HG02759 (cell line): Measurements from ENCODE around the gene PCDH15.

Experiments used
- ATAC-seq: cut with Tn5 transposase; IDR thresholded peaks from one replicate; pipeline ENCODE4 v1.9.1; 2021; ENCODE audit warnings: mild to moderate bottlenecking, moderate library complexity; ENCODE audit not compliant: unreplicated experiment

The PCDH15 gene

DNA sequence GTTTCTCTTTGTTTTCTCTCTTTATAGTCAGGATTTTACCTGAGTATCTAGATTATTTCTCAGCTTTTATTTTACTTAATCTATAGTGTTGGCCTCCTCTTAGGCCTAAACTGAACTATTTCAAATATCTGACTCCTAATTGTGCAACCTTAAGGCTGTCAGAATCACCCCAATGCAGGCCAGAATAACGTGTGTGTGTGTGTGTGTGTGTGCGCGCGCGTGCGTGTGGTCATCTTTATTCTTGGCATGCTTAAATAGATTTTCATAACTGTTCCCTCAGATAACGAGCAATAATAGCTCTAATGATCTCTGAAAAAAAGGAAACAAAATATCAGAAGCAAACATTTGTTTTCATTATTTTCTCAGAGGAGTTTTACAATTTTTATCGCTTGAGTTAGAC is 92.4 kb downstream of the PCDH15 start:
- no peak for ATAC-seq

DNA sequence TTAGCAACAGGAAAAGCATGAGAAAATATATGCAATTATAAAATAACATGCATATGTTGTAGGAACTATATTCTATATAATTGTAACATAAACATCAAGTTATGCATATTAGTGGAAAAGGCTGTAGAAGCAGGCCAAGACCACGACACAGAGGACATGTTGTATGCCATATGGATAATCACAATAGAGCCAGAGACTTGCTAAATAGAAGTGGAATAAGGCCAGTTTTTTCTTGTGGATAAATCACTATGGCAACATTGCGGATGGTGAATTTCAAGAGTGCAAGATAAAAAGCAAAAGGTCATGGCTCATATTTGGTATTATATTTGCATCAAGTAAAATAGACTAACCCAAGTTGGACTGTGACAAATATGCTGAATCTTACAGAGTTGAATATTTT is 93.0 kb downstream of the PCDH15 start:
- no peak for ATAC-seq

DNA sequence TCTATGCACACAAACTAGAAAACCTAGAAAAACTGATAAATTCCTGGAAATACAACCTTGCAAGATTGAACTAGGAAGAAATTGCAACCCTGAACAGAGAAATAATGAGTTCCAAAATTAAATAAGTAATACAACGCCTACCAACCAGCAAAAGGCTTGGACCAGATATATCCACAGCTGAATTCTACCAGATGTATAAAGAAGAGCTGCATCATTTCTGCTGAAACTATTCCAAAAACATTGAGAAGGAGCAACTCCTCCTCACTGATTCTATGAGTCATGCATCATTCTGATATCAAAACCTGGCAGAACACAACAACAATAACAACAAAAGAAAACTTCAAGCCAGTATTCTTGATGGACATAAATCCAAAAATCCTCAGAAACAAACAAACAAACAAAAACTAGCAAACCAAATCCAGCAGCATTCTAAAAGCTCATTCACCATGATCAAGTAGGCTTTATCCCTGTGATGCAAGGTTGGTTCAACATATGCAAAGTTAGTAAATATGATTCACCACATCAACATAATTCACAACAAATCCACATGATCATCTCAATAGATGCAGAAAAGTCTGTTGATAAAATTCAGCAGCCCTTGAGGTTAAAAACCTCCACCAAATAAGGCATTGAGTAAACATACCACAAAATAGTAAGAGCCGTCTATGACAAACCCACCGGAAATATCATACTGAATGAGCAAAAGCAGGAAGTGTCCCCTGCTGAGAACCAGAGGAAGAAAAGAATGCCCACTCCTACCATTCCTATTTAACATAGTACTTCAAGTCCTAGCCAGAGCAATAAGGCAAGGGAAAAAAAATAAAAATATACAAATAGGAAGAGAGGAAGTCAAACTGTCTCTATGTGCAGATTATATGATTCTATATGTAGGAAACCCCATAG is 98.2 kb downstream of the PCDH15 start:
- ATAC-seq = no peak

DNA sequence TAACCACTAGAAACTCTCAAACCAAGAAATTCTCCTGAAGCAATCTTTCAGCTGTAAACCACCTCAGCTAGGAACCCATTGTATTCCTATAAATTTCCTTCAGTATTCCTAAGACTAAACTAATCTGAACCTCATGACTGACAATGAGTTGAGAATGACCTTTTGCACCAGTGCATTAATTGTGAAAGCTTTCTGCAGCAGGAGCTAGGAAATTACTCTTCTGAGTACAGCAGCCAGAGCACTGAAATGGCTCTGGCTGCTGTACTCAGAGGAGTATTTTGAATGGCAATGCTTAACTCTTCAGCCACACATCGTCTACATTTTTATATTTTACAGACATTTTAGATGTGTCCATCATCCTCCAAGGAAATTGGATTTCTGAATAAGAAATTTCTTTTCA is 109.7 kb downstream of the PCDH15 start:
- ATAC-seq = no peak

DNA sequence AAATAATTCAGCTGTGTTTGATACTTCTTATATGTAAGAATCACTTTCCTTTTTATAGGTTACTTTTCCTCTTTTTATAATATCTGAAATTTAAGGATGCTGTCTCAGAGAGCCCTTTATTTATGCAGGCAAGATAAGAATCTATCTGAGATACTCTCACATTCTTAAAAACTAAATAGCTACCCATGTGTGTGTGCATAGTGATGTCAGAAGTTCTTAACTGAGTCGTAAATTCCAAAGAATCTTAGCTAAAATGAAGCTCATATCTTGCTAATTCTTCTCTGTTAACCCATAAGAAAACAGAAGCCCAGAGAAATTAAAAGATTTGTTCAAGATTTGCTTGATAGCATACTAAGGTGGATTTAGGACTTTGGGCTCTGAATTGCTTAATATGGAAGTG is 118.5 kb downstream of the PCDH15 start:
- ATAC-seq = no peak

DNA sequence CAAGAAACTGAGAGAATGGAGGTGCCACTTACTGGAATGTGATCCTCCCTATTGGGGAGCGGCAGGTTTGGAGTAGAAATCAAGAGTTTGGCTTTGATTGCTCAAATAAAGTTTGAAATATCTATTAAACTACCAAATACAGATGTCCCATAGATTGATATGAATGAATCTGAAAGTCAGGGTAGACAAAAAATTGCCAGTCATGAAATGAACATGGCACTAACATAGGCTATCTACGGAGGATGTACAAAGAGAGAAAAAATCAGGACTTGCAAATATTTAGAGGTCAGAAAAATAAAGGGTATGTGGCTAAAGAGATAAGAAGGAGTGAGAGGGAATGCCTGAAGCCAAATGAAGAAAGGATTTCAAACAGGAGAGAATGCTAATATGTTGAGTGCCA is 119.9 kb downstream of the PCDH15 start:
- no peak for ATAC-seq

DNA sequence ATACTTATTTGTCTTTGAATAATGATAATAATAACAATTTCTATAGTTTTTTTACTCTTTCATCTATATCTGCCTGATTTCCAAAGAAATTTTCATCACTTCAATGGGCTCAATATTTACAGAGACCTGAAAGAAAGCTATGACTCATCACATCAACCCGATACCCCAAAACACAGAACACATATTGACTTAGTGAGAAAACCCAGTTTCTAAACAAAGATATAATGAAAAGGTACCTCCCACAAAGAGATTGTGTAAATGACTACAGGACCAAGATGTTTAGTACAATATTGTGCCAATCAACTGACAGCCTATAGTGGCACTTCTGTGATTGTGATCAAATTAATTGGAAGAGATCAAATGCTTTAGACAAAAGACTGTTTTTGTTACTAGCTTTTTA is 133.9 kb downstream of the PCDH15 start:
- no peak for ATAC-seq

DNA sequence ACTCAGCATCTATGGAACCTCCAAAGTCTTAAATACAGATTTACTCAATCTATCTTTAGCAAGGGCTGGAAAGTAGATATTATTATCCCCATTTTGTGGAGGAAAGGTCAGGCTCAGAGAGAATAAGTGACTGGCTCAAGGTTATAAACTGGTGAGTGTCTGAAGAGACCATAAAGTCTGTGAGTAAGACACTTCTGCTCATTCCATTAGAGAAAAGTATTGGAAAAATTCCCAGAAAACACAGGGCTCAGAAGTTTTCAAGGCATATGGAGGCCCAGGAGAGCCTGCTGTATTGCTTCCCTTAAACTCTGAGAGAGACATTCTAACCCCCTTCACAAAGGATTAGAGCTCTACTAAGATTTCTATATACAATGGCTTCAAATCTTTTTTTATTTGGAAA is 134.8 kb downstream of the PCDH15 start:
- ATAC-seq = no peak

DNA sequence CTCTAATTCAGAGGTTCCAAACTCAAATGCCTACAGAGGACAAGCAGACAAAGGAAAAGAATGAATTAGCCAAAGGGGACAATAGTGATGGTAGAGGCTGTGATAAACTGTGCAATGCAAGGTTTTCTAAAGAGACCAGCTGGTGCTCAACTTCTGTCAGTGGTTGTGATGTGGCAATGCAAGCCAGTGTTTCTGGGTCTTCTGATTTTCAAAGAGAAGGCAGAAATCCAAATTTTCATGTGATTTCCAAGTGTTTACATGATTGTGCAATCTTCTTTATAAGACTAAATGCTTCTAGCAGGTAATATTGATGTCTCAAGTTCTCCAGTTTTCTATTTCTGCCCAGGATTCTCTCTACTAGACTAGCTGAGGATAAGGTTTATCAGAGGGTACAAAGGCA is 135.9 kb downstream of the PCDH15 start:
- ATAC-seq = no peak

DNA sequence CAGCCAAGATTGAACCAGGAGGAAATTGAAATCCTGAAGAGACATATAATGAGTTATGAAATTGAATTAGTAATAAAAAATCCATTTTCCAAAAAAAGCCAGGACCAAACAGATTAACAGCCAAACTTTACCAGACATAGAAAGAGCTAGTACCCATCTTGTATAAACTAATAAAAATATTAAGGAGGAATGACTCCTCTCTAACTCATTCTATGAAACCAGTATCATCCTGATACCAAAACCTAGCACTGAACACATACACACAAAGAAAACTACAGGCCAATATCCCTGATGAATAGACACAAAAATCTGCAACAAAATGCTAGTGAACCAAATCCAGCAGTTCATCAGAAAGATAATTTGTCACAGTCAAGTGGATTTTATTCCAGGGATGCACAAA is 140.6 kb downstream of the PCDH15 start:
- ATAC-seq = no peak

DNA sequence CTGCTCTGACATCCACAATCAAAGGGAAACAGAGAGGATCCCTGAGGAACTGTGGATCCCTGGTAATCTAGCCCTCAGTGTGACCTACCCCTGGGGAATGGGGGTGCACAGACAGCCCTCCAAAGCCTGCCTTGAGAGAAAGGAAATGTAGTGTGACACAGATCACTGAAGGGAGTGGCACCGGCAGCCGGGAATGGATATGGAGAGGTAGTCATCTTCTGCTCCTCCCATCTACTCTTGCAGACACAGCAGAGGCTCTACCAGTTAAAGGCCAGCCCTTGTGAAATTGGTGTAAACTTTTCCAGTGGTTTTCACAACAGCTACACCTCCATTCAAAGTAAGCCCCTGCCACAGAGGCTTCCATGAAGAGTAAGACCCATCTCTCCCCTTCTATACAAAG is 144.4 kb downstream of the PCDH15 start:
- ATAC-seq = no peak

DNA sequence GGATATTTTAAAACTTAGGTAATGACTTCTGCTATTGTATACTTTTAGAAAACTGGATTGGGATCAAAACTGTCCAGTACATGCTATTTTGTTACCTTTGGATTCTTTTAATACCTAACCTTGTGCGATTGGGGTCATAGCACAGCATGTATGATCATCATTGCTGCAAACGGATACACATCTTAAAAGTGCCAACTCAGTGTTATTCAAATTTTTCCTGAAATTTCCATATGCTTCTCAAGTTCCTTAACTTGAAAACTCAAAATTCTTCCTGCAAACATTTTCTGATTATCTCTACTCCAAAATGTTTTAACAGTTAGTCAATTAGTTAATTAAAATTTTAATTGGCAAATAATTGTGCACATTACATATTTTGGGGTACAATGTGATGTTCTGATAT is 147.5 kb downstream of the PCDH15 start:
- no peak for ATAC-seq

DNA sequence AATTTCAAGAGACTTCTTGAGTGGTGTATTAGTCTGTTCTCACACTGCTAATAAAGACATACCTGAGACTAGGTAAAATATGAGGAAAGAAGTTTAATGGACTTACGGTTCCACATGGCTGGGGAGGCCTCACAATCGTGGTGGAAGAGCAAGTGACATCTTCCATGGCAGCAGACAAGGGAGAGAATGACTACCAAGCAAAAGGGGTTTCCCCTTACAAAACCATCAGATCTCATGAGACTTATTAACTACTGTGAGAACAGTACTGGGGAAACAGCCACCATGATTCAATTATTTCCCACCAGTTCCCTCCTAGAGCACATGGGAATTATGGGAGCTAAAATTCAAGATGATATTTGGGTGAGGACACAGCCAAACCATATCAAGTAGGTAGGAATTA is 150.5 kb downstream of the PCDH15 start:
- no peak for ATAC-seq

DNA sequence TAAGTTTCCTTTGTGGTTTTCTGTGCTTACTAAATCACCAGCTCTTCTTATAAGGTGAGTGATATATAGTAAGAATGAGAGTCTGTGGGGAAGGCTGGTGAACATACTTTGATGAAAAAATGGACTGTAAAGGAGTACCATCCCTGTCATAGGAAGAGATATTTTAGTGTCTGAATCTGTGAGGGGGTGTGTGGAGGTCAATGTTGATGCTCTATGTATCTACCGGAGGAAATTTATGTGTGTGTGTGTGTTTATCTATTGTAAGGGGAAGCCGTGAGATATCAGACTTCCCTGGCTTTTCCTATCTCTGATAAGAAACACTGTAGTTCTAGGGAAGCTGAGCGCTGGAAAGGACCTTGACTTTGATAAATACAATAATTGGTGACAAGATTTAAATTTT is 179.0 kb downstream of the PCDH15 start:
- no peak for ATAC-seq

DNA sequence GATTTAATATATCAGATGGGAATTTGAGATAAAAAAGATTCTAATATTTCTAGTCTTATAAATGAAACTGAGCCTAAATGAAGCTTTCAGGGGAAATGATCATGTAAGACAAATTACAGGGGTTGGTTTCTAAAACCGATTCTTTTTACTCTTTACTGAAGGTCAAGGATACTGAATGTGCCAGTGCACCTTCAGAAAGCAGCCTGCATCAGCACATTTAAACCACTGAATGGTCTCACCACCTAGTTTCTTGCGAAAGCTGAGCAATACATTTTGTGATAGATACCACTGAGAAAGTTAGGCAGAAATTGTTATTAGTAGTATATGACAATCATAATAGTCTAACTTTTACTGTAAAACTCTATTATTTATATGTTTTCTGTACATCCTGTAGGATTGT is 180.7 kb downstream of the PCDH15 start:
- ATAC-seq = no peak

DNA sequence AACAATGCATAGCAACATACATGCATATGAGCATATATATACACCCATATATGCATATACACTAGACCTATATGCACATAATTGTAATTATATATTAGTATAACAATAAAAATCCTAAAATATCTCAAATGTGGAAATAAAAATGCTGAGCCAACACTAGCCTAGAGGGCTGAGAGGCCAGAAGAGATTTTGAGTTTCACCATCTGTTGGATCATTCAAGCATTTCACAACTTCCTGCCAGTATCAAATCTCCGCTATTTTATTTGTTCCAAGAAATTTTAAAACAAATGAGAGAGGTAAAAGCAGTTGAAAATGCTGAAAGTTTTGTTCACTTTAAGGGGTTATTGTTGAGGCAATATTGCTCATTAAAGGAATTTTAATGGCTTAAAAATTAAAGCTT is 187.0 kb downstream of the PCDH15 start:
- ATAC-seq = no peak

DNA sequence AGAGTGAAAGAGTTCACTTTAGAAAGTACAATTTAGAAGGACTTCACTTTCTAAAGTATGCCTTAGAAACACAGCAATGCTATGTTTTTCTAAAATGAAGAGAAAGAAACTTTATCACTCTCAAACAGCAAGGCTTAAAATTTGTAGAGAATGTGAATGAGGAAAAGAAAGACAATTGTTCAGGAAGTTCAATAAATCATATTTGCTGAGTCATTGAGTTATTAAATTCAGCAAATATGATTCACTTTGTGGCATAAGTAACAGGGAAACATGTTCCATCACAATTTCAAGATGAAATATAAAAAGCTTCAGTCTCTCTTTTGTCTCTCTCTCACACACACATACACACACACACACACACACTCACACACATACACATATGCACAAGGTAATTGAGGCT is 187.9 kb downstream of the PCDH15 start:
- ATAC-seq = no peak

DNA sequence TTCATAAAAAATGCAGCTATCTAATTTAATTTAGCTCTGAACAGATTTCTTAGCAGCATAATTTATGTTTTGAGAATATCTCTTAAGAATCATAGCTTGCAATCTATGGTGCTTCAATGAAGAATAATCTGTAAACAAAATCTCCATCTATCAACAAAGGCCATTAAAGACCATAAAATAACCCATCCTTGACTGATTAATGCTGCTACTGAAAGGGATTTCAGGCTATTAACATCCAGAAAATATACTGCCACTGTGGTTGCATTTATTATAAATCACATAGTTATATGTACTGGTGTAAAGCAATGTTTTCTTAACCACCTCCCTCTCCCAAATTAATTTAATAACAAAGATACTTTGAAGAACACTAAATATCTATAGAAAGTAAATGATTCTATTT is 191.6 kb downstream of the PCDH15 start:
- no peak for ATAC-seq

DNA sequence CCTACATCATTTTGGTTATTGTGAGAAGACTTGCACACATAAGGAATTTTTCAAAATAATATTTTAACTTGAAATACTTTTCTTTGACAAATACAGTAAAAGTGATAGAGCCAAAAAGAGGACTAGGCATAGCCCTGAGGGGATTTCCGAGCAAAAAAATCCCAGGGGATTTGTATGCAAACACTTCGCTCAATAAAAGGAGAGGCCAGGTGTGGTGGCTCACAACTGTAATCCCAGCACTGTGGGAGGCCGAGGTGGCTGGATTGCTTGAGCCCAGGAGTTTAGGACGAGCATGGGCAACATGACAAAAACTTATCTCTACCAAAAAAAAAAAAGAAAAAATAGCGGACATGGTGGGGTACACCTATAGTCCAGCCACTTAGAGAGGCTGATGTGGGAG is 193.0 kb downstream of the PCDH15 start:
- ATAC-seq = no peak

DNA sequence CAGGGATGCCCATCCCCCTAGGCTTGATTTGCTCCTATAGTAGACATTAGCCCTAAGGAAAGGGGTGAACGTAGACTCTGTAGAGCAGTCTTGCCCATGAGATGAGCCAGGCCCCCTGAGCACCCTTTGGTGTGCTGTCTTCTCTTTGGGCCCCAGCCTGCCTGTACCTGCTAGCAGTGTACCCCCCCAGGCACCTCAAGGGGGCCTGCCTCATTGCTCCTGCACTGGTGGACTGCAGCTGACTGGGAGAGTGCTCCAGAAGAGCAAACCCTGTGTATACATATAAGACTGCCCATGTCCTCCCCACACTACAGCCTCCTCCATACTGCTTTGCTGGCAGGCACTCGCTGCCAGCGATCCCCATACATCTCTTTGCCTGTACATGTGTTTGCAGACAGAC is 206.7 kb downstream of the PCDH15 start:
- ATAC-seq = no peak

DNA sequence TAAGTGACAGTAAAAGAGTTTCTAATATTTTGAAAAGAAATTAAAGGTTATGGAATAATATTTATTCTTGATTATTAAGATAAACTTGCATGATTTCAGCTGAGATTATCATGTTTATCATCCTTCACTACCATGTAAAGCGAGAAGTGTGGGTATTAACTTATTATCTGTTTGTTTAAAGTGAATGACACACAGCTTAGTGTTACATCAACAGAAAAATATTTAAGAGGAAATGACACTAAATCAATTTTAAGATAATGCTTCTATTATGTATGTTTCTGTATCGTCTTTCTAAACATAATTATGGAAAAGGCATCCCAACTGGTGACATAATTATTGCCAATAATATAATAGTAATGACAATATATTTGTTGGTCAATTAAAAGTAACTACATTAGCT is 213.1 kb downstream of the PCDH15 start:
- no peak for ATAC-seq

DNA sequence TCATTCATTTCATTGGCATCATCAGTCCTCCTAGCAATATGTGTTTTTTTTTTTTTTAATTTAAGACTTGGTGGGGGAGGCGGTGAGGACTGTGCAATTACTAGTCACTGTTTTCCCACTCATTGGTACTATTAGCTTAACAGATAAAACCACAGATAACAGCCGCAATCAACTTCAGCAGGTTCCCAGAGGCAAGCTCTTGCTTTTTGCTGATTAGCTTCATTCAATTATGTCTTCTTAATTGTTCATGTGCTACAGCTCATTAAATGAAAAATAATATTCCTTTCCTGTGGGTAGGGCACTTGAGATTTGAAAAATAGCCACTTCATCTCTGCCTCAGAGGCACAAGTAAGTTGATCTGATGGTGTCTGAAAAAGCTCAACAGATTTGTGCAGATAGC is 215.5 kb downstream of the PCDH15 start:
- no peak for ATAC-seq

DNA sequence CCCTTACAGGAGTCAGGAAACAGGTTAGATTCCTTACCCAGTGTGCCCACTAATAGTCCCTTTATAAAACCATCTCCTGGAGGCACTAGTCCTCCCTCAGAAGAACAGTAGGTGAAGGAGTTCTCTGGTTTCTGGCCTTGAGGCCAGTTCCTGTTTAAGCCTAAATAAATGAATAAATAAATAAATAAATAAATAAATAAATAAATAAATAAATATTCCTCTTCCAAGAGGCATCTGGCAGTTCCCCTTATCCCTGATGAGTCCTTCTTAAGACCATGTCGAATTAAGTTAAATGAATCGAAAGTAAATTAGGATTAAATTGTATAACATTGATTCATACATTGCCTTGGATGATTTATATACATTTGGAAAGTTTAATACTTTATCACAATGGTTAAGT is 223.3 kb downstream of the PCDH15 start:
- no peak for ATAC-seq
